WTC11 (cell line): ENCODE results near the gene BMP7.

Experiments used
- CTCF ChIP-seq: fragments of 200-600 bp; IDR thresholded peaks from 2 replicates; pipeline ENCODE4 v1.8.0; 2022; ENCODE audit warnings: antibody characterized with exemption
- ELF4 ChIP-seq: sonication (generic); formaldehyde crosslinking; IDR thresholded peaks from 2 replicates; pipeline ENCODE4 v1.8.1; 2022; ENCODE audit warnings: low read depth, mild to moderate bottlenecking, moderate library complexity, missing genetic modification reagents
- GABPB1 ChIP-seq: sonication (generic); formaldehyde crosslinking; IDR thresholded peaks from 2 replicates; pipeline ENCODE4 v1.8.1; 2023; ENCODE audit warnings: mild to moderate bottlenecking, missing genetic modification reagents
- NFE2L1 ChIP-seq: sonication (generic); formaldehyde crosslinking; IDR thresholded peaks from 2 replicates; pipeline ENCODE4 v1.8.1; 2023; ENCODE audit warnings: missing genetic modification reagents
- TP53 ChIP-seq: sonication (generic); formaldehyde crosslinking; IDR thresholded peaks from 2 replicates; pipeline ENCODE4 v1.8.1; 2023; ENCODE audit warnings: mild to moderate bottlenecking, missing genetic modification reagents
- TF ChIP-seq, protein P1 (sequence below): sonication (generic); formaldehyde crosslinking; IDR thresholded peaks from 2 replicates; pipeline ENCODE4 v1.8.1; 2023; ENCODE audit warnings: mild to moderate bottlenecking, moderate library complexity, missing genetic modification reagents

DNA sequence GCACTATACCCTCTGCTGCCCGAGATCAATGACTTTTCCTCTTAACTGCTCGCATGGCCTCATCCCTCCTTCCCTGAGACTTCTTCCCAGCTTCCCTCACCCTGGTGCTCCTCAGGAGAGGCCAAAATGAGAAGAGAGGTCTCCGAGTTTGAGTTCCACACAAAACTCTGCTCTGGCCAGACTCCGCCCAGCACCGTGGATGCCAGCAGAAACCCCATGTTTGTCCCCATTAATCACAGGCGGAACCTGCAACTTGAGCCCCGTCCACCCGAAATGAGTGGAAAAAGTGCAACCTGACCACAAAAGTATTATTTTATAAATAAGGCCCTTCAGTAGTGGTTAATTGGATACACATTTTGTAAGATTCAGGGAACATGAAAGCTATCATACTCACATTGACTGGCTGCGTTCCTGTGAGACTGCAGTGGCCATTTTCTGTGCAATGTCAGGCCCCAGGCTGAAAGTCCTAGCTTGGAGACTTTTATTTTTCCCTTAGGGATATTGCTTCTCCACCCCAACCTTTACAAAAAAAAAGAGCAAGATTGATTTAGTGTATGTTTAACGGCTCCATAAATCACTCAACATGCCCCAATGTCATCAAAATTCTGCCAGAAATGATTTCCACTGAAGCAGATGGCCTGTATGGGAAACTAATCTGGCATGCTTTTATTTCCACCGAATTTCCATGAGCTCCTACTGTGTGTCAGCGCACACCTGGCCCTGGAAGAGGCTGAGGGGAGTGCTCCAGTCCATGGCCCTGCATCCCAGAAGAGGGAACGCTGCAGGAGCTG, 134.6 kb downstream of the BMP7 start:
- TF ChIP-seq CTCF (no peak), TP53 (CRISPR knock-in tag) (no peak), GABPB1 (CRISPR knock-in tag) (no peak), ELF4 (CRISPR knock-in tag) (no peak), NFE2L1 (no peak)
- TF ChIP-seq, protein P1, sequence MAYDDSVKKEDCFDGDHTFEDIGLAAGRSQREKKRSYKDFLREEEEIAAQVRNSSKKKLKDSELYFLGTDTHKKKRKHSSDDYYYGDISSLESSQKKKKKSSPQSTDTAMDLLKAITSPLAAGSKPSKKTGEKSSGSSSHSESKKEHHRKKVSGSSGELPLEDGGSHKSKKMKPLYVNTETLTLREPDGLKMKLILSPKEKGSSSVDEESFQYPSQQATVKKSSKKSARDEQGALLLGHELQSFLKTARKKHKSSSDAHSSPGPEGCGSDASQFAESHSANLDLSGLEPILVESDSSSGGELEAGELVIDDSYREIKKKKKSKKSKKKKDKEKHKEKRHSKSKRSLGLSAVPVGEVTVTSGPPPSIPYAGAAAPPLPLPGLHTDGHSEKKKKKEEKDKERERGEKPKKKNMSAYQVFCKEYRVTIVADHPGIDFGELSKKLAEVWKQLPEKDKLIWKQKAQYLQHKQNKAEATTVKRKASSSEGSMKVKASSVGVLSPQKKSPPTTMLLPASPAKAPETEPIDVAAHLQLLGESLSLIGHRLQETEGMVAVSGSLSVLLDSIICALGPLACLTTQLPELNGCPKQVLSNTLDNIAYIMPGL (CRISPR knock-in tag), result no peak
